Prostate gland (tissue), 2 donors: ENCODE results near the gene SERPINA10.

Experiments used
- POLR2A ChIP-seq: fragments of 450-650 bp; IDR thresholded peaks from one replicate; pipeline ENCODE4 v1.6.1; 2016; ENCODE audit warnings: antibody characterized with exemption, mild to moderate bottlenecking
- POLR2AphosphoS5 ChIP-seq: sonication (generic); formaldehyde crosslinking; IDR thresholded peaks from one replicate; pipeline ENCODE4 v1.6.1; 2017; ENCODE audit warnings: antibody characterized with exemption
- TF ChIP-seq, protein P1 (sequence below), 4 experiments: fragments of 200-600 bp in 2 of 4; fragments of 450-650 bp in 2 of 4; sonication (generic) in 2 of 4; IDR thresholded peaks; 1 replicate in 3 of 4; 2 replicates in 1 of 4; pipeline ENCODE4 v1.5.1; 2016 to 2019; ENCODE audit warnings: antibody characterized with exemption in 4 of 4, mild to moderate bottlenecking in 2 of 4, moderate library complexity in 2 of 4

DNA sequence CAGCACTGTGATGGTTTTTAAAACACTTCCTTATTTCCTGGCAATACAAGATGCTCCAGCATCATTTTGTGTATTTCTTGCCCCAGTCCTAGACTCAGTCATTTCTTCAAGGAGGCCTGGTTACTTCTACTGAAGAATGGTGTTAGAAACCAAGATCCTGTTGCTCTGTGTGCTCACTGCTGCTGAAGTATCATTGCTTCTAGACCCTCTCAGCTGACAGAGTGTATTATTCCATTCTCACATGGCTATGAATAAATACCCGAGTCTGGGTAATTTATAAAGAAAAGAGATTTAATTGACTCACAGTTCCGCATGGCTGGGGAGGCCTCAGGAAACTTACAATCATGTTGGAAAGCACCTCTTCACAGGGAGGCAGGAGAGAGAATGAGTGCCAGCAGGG lies 45.0 kb upstream of the SERPINA10 start:
- no peak for TF ChIP-seq POLR2A
- TF ChIP-seq, protein P1, sequence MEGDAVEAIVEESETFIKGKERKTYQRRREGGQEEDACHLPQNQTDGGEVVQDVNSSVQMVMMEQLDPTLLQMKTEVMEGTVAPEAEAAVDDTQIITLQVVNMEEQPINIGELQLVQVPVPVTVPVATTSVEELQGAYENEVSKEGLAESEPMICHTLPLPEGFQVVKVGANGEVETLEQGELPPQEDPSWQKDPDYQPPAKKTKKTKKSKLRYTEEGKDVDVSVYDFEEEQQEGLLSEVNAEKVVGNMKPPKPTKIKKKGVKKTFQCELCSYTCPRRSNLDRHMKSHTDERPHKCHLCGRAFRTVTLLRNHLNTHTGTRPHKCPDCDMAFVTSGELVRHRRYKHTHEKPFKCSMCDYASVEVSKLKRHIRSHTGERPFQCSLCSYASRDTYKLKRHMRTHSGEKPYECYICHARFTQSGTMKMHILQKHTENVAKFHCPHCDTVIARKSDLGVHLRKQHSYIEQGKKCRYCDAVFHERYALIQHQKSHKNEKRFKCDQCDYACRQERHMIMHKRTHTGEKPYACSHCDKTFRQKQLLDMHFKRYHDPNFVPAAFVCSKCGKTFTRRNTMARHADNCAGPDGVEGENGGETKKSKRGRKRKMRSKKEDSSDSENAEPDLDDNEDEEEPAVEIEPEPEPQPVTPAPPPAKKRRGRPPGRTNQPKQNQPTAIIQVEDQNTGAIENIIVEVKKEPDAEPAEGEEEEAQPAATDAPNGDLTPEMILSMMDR (IDR thresholded peaks at IDR 0.05), result no peak
- TF ChIP-seq POLR2AphosphoS5, result no peak
